Measurements from ENCODE around the gene DPH5.

GRCh38 chr1:100943533-100943932 is 82.1 kb downstream of the DPH5 start:
- TF ChIP-seq CTCF (IDR thresholded peaks at IDR 0.05) (no peak), POLR2AphosphoS5 (IDR thresholded peaks at IDR 0.05) (no peak), POLR2A (IDR thresholded peaks at IDR 0.05; ENCODE audit: low read depth) (no peak), EP300 (IDR thresholded peaks at IDR 0.05) (no peak)

Data from esophagus muscularis mucosa (tissue), 4 donors.